HepG2 (cell line): Measurements from ENCODE around the gene GCLM. TPM values are rescaled to one million over a fixed set of nuclear protein-coding genes. Genes with fewer than 3 reads are reported as not detected.

Experiments used
- ATAC-seq: fragments of 200-7000 bp; cut with Tn5 transposase; 3 replicates; pipeline ENCODE4 v1.9.1; 2020; ENCODE audit warnings: mild to moderate bottlenecking, moderate library complexity
- BruUV-seq: library from RNA; stranded (reverse); fragments of 400-500 nt; replicated peaks from 2 replicates; lab custom pipeline; 2021; lab: Mats Ljungman, UMichigan
- CTCF ChIA-PET: fragments of 300-600 bp; formaldehyde crosslinking; extraction: SDS; loops from one replicate; lab custom pipeline; 2021; ENCODE audit warnings: low total read pairs, inconsistent platforms, low intra/inter-chr PET ratio; lab: Yijun Ruan, JAX
- POLR2A ChIA-PET: fragments of 350-600 bp; sonication (Branson Sonifier 250); formaldehyde crosslinking; loops from one replicate; lab custom pipeline; 2020; ENCODE audit warnings: antibody characterized with exemption, inconsistent platforms; lab: Yijun Ruan, JAX
- DNase-seq: peaks from one replicate; pipeline ENCODE4 v3.0.0-alpha.2; 2015; ENCODE audit warnings: low spot score
- FAIRE-seq: peaks from 3 replicates; lab custom pipeline; 2011; peaks lifted over from hg19 to GRCh38; lab: Jason Lieb, UNC
- H2AFZ ChIP-seq: one replicate; pipeline ENCODE4 v1.6.1; 2011; ENCODE audit warnings: low read length, inconsistent platforms
- H3K27ac ChIP-seq: fragments of 300-600 bp; 3 replicates; pipeline ENCODE4 v1.8.0; 2011; ENCODE audit warnings: mixed run types, mild to moderate bottlenecking, mixed read lengths, low read length, inconsistent platforms; ENCODE audit not compliant: insufficient read depth; ENCODE audit errors: extremely low read length
- H3K27me3 ChIP-seq, 2 experiments: fragments of 200-600 bp in 1 of 2; 2 replicates in 1 of 2; 3 replicates in 1 of 2; pipeline versions ENCODE4 v1.6.0 to v1.8.0; 2011; ENCODE audit warnings: low read length in 2 of 2, mild to moderate bottlenecking in 2 of 2, moderate library complexity in 2 of 2, inconsistent platforms in 1 of 2; ENCODE audit not compliant: insufficient read depth in 2 of 2, control insufficient read depth in 1 of 2
- H3K36me3 ChIP-seq, 2 experiments: fragments of 200-600 bp in 1 of 2; replicated peaks in 1 of 2; 2 replicates in 1 of 2; 3 replicates in 1 of 2; pipeline versions ENCODE4 v1.5.1 to v1.8.0; 2011; ENCODE audit warnings: low read length in 2 of 2, inconsistent platforms in 1 of 2; ENCODE audit not compliant: insufficient read depth in 2 of 2, control insufficient read depth in 1 of 2
- H3K4me1 ChIP-seq: 2 replicates; pipeline ENCODE4 v1.5.1; 2012; ENCODE audit warnings: low read length, inconsistent platforms; ENCODE audit not compliant: insufficient read depth
- H3K4me2 ChIP-seq: 2 replicates; pipeline ENCODE4 v1.6.0; 2011; ENCODE audit warnings: low read depth, low read length, inconsistent platforms
- H3K4me3 ChIP-seq, 3 experiments: fragments of 200-600 bp in 1 of 3; sonication (generic), shearing (Covaris generic) in 1 of 3; replicated peaks in 1 of 3; 2 replicates each; pipeline ENCODE4 v1.5.1; 2011 to 2016; ENCODE audit warnings: low read length in 3 of 3, inconsistent platforms in 2 of 3, low read depth in 2 of 3, mild to moderate bottlenecking in 2 of 3, control low read depth in 1 of 3, mixed read lengths in 1 of 3; ENCODE audit not compliant: insufficient read depth in 1 of 3
- H3K79me2 ChIP-seq: one replicate; pipeline ENCODE4 v1.6.1; 2011; ENCODE audit warnings: low read length, inconsistent platforms; ENCODE audit not compliant: insufficient read depth
- H3K9ac ChIP-seq: 2 replicates; pipeline ENCODE4 v1.6.0; 2011; ENCODE audit warnings: mild to moderate bottlenecking, low read depth, low read length, inconsistent platforms; ENCODE audit not compliant: insufficient read depth
- H3K9me3 ChIP-seq: 2 replicates; pipeline ENCODE4 v1.5.1; 2012; ENCODE audit warnings: mild to moderate bottlenecking, low read length
- H4K20me1 ChIP-seq: 2 replicates; pipeline ENCODE4 v1.6.0; 2011; ENCODE audit warnings: inconsistent platforms, mild to moderate bottlenecking, low read length, moderate library complexity; ENCODE audit not compliant: insufficient read depth
- ASH2L ChIP-seq: fragments of 300-600, 200-600 bp; sonication (generic); IDR thresholded peaks from 2 replicates; pipeline ENCODE4 v1.7.0; 2017; ENCODE audit warnings: low read depth, mild to moderate bottlenecking, moderate library complexity, mixed read lengths, low read length; ENCODE audit not compliant: insufficient read length
- GLI4 ChIP-seq: sonication (generic); formaldehyde crosslinking; IDR thresholded peaks from 2 replicates; pipeline ENCODE4 v1.5.1; 2020; ENCODE audit warnings: missing genetic modification reagents, mild to moderate bottlenecking, moderate library complexity, borderline replicate concordance
- MBNL3 ChIP-seq: fragments of 250-450 bp; sonication (Bioruptor Pico); conservative IDR thresholded peaks from 2 replicates; pipeline ENCODE4 v1.8.0; 2022; ENCODE audit warnings: mild to moderate bottlenecking, inconsistent platforms
- NRL ChIP-seq: sonication (generic); formaldehyde crosslinking; IDR thresholded peaks from 2 replicates; pipeline ENCODE4 v1.5.0; 2020; ENCODE audit warnings: missing genetic modification reagents, mild to moderate bottlenecking, moderate library complexity, borderline replicate concordance
- RXRA ChIP-seq: sonication (generic); formaldehyde crosslinking; IDR thresholded peaks from 2 replicates; pipeline ENCODE4 v1.5.1; 2020; ENCODE audit warnings: missing genetic modification reagents
- RXRB ChIP-seq: IDR thresholded peaks from 2 replicates; pipeline ENCODE4 v1.6.1; 2016; ENCODE audit warnings: borderline replicate concordance, missing genetic modification reagents, missing compliant biosample characterization
- SRSF9 ChIP-seq: fragments of 200-400 bp; formaldehyde crosslinking; IDR thresholded peaks from 2 replicates; pipeline ENCODE4 v1.6.1; 2018; ENCODE audit warnings: borderline replicate concordance, mild to moderate bottlenecking, low read depth, low read length; ENCODE audit not compliant: insufficient read depth, poor library complexity, severe bottlenecking
- SUZ12 ChIP-seq: fragments of 150-350 bp; IDR thresholded peaks from 2 replicates; pipeline ENCODE4 v1.6.1; 2014; ENCODE audit warnings: low read depth, low read length
- TBX3 ChIP-seq: fragments of 450-650 bp; IDR thresholded peaks from 2 replicates; pipeline ENCODE4 v1.6.1; 2017; ENCODE audit warnings: antibody characterized with exemption, mild to moderate bottlenecking, inconsistent platforms, borderline replicate concordance
- ZBTB7B ChIP-seq: sonication (generic); formaldehyde crosslinking; IDR thresholded peaks from 2 replicates; pipeline ENCODE4 v1.4.0; 2020; ENCODE audit warnings: missing genetic modification reagents
- ZNF430 ChIP-seq: sonication (generic); formaldehyde crosslinking; IDR thresholded peaks from 2 replicates; pipeline ENCODE4 v1.9.0; 2021; ENCODE audit warnings: mild to moderate bottlenecking, missing genetic modification reagents
- ZNF615 ChIP-seq: sonication (generic); formaldehyde crosslinking; IDR thresholded peaks from 2 replicates; pipeline ENCODE4 v1.5.0; 2020; ENCODE audit warnings: mild to moderate bottlenecking, missing genetic modification reagents, borderline replicate concordance
- WGBS: methylation state at CpG from one replicate; pipeline ENCODE4 v1.1.6; 2017; ENCODE audit warnings: low lambda C conversion rate; 5-methylcytosine and 5-hydroxymethylcytosine counted together
- in situ Hi-C: cut with HindIII; loops from 2 replicates; pipeline ENCODE4 v1.10.0; 2017; ENCODE audit warnings: low pct_unique_long_range_greater_than_20kb; ENCODE audit not compliant: extremely low pct_ligation_motif_present
- intact Hi-C: fragments of 100-400 bp; cut with micrococcal nuclease; formaldehyde crosslinking; loops from one replicate; pipeline ENCODE4 v1.10.0; 2022; ENCODE audit not compliant: unreplicated experiment
- polyA plus RNA-seq, 8 experiments: library from polyadenylated mRNA; depleted of rRNA in 3 of 8; stranded (reverse) in 7 of 8; unstranded in 1 of 8; fragments of >200 nt; fragmentation: Illumina TruSeq in 4 of 8; extraction: Trizol in 4 of 8; gene quantifications; 2 replicates each; pipeline versions ENCODE4 v1.2.1 to v1.2.3, GENCODE V29; 2011 to 2016; ENCODE audit warnings: low read depth in 4 of 8, missing spikeins in 1 of 8, mixed read lengths in 1 of 8; ENCODE audit not compliant: insufficient read depth in 1 of 8
- total RNA-seq, 5 experiments: library from RNA; depleted of rRNA; stranded (reverse); fragments of >200 nt; fragmentation: Illumina TruSeq; extraction: Trizol; gene quantifications; 2 replicates each; pipeline ENCODE4 v1.2.3, GENCODE V29; 2016; ENCODE audit warnings: low read depth in 1 of 5
- TF ChIP-seq, protein P1 (sequence below): sonication (generic); formaldehyde crosslinking; IDR thresholded peaks from 2 replicates; pipeline ENCODE4 v1.5.1; 2020; ENCODE audit warnings: mild to moderate bottlenecking, missing genetic modification reagents, borderline replicate concordance
- TF ChIP-seq, protein P2 (sequence below): IDR thresholded peaks from 2 replicates; pipeline ENCODE4 v1.6.1; 2016; ENCODE audit warnings: missing compliant biosample characterization, missing genetic modification reagents, borderline replicate concordance

Gene GCLM
- total and polyA plus RNA-seq, 2 of the 13 experiments (the other 11 are each of a cell fraction or from before 2014, with no cell fraction given), result 8.7 to 29.9 TPM

DNA sequence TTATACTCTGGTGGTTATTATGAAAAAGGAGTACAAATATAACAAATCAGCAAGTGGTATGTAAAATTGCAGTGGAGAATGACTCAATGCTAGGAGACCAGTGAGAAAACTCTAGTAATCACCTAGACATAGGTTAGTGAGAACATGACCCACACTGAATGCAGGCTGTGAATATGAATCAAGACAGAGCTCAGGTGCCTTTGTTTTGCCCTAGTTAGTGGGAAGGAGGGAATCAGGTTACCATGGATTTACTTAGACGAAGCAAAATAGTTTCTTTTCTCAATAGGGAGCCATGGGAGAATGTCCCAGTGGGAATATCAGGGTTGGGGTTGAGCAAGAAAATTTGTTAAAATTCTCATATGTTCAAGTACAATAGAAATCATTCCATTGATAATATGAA lies 10.6 kb upstream of the GCLM start:
- no peak overlapping the region for H3K4me2 ChIP-seq
- no peaks in the 10 kb centered on the region for H4K20me1 ChIP-seq
- ATAC-seq (no peak), DNase-seq (no peak), FAIRE-seq (no peak)
- in situ Hi-C loops, result no loop called here
- H3K27me3 ChIP-seq, result no peaks in the 10 kb centered on the region; a peak in 1 of 5 replicates
- H3K36me3 ChIP-seq, result no peaks in the 10 kb centered on the region
- no peaks in the 10 kb centered on the region for H3K9me3 ChIP-seq
- BruUV-seq, result no TSS peak
- intact Hi-C loops, result loop anchor here (1.0 kb wide), 1 partner anchor 22 kb away; no protein-coding TSS in a partner anchor
- ChIA-PET POLR2A (no interaction called here), CTCF (no interaction called here)
- no peaks in the 10 kb centered on the region for H3K79me2 ChIP-seq
- H3K9ac ChIP-seq, result no peak overlapping the region
- H3K27ac ChIP-seq, result no peak overlapping the region
- H3K4me3 ChIP-seq, result no peak overlapping the region
- peaks cover 12% of the 10 kb centered on the region for H3K4me1 ChIP-seq
- 5% methylated on average over 1 of the region's 1 CpG for WGBS
- TF ChIP-seq RXRB (no peak), ZBTB7B (CRISPR knock-in tag) (no peak), SRSF9 (no peak), GLI4 (CRISPR knock-in tag) (no peak), NRL (CRISPR knock-in tag) (no peak), ASH2L (no peak), SUZ12 (no peak), ZNF430 (CRISPR knock-in tag) (no peak), RXRA (no peak), TBX3 (no peak), MBNL3 (CRISPR knock-in tag) (no peak), ZNF615 (no peak)
- TF ChIP-seq, protein P1, sequence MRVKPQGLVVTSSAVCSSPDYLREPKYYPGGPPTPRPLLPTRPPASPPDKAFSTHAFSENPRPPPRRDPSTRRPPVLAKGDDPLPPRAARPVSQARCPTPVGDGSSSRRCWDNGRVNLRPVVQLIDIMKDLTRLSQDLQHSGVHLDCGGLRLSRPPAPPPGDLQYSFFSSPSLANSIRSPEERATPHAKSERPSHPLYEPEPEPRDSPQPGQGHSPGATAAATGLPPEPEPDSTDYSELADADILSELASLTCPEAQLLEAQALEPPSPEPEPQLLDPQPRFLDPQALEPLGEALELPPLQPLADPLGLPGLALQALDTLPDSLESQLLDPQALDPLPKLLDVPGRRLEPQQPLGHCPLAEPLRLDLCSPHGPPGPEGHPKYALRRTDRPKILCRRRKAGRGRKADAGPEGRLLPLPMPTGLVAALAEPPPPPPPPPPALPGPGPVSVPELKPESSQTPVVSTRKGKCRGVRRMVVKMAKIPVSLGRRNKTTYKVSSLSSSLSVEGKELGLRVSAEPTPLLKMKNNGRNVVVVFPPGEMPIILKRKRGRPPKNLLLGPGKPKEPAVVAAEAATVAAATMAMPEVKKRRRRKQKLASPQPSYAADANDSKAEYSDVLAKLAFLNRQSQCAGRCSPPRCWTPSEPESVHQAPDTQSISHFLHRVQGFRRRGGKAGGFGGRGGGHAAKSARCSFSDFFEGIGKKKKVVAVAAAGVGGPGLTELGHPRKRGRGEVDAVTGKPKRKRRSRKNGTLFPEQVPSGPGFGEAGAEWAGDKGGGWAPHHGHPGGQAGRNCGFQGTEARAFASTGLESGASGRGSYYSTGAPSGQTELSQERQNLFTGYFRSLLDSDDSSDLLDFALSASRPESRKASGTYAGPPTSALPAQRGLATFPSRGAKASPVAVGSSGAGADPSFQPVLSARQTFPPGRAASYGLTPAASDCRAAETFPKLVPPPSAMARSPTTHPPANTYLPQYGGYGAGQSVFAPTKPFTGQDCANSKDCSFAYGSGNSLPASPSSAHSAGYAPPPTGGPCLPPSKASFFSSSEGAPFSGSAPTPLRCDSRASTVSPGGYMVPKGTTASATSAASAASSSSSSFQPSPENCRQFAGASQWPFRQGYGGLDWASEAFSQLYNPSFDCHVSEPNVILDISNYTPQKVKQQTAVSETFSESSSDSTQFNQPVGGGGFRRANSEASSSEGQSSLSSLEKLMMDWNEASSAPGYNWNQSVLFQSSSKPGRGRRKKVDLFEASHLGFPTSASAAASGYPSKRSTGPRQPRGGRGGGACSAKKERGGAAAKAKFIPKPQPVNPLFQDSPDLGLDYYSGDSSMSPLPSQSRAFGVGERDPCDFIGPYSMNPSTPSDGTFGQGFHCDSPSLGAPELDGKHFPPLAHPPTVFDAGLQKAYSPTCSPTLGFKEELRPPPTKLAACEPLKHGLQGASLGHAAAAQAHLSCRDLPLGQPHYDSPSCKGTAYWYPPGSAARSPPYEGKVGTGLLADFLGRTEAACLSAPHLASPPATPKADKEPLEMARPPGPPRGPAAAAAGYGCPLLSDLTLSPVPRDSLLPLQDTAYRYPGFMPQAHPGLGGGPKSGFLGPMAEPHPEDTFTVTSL (CRISPR knock-in tag), result no peak
- TF ChIP-seq, protein P2, sequence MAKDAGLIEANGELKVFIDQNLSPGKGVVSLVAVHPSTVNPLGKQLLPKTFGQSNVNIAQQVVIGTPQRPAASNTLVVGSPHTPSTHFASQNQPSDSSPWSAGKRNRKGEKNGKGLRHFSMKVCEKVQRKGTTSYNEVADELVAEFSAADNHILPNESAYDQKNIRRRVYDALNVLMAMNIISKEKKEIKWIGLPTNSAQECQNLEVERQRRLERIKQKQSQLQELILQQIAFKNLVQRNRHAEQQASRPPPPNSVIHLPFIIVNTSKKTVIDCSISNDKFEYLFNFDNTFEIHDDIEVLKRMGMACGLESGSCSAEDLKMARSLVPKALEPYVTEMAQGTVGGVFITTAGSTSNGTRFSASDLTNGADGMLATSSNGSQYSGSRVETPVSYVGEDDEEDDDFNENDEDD, result no peak
- no peak overlapping the region for H2AFZ ChIP-seq
